ENCODE data around the gene ATL3.

DNA sequence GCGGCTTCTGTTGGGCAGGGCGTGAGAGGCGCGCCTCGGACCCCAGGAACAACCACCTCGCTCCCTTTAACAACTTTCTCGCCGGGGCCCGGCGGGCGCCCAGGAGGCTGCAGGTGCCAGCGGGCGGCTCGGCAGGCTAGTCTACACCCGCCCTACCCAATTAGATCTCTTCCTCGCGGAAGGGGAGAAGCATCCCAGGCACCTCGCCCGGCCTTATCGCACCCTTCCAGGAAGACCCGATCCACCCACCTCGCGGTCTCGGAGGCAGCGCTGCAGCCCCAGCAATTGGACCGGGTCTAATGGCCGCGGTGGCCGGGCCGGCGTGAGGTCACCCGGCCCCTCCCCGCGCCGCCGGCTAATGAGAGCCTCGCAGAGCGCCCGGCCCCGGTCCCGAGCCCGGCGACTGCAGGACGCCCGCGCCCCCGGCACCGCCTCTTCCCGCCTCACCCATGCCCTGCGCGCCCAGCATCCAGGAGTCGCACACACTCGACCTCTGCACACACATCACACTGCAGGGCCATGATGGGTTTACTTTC is 57.0 kb downstream of the ATL3 start, which contains the start of gene PLAAT3:
- TF ChIP-seq CTCF (IDR thresholded peaks at IDR 0.05) (no peak), POLR2A (IDR thresholded peaks at IDR 0.05) (no peak)

All from lower leg skin (tissue), 3 donors.